GM20000 (cell line): ENCODE data around the gene B3GAT3.

Source experiments
- DNase-seq: peaks from one replicate; pipeline ENCODE4 v3.0.0; 2012; ENCODE audit warnings: low spot score
- TF ChIP-seq, protein P1 (sequence below): IDR thresholded peaks from 2 replicates; pipeline ENCODE4 v1.5.1; 2012; ENCODE audit warnings: mild to moderate bottlenecking, control low read depth; ENCODE audit errors: extremely low read depth, missing control alignments

The B3GAT3 gene

DNA sequence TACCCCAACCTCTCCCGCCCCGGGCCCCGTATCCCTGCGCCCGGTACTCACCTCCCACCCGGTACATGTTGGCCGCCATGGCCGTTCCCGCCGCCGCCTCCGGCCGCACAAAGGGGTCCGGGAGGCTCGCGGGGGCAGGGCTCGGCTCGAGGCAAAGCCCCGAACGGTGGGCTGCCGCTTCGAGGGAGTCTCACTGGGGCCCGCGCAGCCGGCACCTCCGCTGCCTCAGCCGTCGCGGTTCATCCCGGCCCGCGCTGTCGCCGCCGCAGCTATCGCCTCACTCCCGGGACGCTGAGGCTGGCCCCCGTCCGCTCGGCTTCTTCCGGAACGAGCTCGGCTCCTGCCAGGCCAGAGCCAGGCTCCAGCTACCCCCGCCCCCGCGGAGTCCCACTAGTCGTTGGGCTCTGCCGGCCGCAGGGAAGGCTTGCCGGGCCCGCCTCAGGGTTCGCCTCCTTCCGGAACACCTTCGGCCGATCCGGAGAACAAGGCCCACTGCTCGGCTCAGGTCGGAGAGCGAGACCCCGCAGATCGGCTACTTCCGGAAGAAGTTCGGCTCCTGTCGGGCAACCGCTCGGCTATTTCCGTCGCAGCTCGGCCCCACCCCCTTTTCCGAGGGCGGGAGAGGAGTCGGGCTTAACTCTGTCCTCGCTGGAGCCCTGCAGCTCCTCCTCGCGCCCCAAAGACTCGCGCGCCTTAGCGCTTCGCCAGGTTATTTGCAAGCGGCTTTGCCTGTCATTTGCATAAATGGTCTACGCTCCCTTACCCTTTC is 20.2 kb downstream of the B3GAT3 start, which contains the start of gene MTA2:
Gene MTA2, minus strand, starts transcription at position 494 of the 769 bp plus-strand sequence. Its CDS starts 415 bp downstream, at position 79.
- TF ChIP-seq, protein P1, sequence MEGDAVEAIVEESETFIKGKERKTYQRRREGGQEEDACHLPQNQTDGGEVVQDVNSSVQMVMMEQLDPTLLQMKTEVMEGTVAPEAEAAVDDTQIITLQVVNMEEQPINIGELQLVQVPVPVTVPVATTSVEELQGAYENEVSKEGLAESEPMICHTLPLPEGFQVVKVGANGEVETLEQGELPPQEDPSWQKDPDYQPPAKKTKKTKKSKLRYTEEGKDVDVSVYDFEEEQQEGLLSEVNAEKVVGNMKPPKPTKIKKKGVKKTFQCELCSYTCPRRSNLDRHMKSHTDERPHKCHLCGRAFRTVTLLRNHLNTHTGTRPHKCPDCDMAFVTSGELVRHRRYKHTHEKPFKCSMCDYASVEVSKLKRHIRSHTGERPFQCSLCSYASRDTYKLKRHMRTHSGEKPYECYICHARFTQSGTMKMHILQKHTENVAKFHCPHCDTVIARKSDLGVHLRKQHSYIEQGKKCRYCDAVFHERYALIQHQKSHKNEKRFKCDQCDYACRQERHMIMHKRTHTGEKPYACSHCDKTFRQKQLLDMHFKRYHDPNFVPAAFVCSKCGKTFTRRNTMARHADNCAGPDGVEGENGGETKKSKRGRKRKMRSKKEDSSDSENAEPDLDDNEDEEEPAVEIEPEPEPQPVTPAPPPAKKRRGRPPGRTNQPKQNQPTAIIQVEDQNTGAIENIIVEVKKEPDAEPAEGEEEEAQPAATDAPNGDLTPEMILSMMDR: no peak
- peak; percentile 99 for DNase-seq

DNA sequence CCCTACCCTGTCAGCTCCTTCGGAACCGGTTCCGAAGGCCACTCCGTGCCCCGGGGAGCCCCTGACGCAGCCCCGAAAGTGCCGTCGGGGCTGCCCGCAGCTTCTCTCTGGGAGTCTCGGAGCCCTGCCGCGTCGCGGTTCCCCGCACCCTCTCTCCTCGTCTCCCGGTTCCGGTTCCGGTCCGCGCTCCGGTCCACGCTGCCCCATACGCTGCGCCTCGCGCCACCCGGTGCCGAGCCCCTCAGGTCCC is 20.7 kb downstream of the B3GAT3 start:
- TF ChIP-seq, protein P1: no peak
- DNase-seq: no peak

DNA sequence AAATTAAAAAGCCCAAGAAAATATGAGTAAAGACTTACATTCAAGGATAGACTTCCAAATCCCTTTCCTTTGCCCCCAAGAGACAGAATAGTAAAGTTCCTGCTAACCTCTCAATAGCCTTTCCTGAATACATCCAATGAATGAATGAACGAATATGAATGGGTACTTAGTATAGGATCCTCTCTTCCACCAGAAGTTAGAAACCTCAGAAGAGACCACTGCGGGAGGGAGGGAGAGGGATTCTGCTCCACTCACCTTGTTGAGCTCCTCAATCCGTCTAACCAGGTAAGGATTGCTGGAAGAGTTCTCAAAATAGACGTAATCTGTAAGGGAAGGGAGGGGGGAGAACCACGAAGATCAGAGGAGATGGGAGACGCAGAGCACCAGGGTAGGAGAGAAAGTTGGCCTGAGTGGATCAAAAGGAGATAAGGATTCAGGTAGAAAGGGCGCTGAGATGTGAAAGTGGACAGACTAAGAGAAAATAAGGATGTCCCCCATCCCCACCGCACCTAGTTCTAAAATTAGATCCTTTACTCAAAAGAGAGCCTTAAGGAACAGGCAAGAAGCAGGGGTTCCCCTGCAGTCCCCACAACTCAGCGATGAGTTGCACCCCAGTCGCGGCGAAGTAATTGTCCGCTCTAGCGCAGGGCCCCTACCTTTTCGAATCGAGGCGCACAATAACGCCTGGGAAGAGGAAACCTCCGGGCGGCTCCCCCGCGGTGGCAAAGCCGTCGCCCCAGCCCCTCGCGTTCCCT is 21.2 kb downstream of the B3GAT3 start:
- no peak for DNase-seq
- TF ChIP-seq, protein P1: no peak

DNA sequence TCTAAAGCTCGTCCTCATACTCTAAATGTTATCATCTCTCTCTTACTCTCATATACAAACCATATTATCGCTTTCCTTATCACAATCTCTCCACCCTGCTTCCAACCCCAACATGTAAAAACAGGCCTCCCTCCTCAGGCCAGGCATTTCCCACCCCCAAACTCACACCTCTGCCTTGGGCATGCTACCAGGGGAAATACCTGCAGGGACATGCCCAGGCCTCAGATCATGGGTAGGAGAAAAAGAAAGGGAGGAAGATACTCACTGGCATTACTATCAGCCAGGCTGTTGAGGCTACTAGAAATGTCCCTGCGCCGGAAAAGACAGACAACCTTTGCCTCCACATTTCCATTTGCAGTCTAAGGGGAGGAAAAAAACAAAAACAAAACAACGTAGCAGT is 21.9 kb downstream of the B3GAT3 start:
- TF ChIP-seq, protein P1: no peak
- DNase-seq: no peak

DNA sequence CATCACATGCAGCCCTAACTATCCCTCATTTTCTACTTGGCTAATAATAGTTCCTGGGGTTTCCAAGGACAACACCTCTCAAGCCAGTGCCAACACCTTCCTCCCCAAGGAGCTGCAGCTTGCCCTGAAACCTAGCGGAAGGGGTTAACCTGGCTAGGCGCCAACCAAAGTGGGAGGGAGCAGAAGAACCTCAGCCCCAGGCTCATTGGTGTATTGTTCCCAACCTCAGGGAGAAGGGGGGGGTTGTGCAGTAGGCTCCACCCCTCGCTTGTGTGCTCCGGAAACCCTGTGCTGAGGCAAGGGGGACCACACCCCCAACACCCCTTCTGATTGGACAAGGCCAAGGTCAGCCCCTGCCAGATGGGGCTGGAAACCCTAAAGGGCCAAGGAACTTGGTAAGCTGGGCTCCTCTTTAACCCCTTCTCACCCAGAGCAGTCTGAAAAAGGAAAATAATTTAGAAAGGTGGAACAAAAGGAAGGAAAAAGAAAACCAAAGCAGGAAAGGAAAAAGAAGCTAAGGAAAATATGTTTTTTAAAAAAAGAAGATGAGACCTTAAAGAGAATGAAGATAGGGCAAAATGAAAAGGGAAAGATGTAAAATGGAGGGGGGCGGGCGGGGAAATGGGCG is 22.6 kb downstream of the B3GAT3 start:
- peak; percentile 94 for DNase-seq
- TF ChIP-seq, protein P1: no peak

DNA sequence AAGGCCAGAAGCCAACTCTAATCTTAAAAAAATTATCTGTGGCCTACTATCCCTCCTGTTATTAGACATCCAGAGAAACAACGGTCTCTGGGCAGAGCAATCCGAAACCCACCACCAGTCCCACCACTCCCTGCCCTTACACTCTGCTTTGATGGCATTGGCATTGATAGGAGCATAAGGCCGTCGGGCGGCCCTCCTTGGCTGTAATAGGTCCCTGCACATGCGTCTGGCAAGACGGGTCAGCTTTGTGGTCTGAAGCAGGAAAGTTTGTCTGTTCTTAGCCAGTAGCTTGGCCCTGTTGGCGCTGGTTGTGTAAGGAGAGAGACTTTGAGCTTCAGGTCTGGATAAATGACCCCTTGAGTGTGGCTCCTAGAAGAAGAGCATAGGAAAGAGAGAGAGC is 26.7 kb downstream of the B3GAT3 start:
- no peak for DNase-seq
- TF ChIP-seq, protein P1: no peak
